IMR-90 (cell line): Measurements from ENCODE around the gene PRR23B. TPM values are rescaled to one million over a fixed set of nuclear protein-coding genes. Genes with fewer than 3 reads are reported as not detected.

Source experiments
- ATAC-seq: fragments of 200-7000 bp; cut with Tn5 transposase; 2 replicates; pipeline ENCODE4 v1.9.1; 2020; ENCODE audit warnings: low read depth, mild to moderate bottlenecking, moderate library complexity
- BruUV-seq: library from RNA; stranded (reverse); fragments of 400-500 nt; replicated peaks from 2 replicates; lab custom pipeline; 2021; lab: Mats Ljungman, UMichigan
- CTCF ChIA-PET: fragments of 300-600 bp; formaldehyde crosslinking; extraction: SDS; loops from one replicate; lab custom pipeline; 2021; ENCODE audit warnings: antibody characterized with exemption; lab: Yijun Ruan, JAX
- POLR2A ChIA-PET: fragments of 300-600 bp; sonication (Branson Sonifier 250); formaldehyde crosslinking; loops from one replicate; lab custom pipeline; 2022; ENCODE audit warnings: antibody characterized with exemption; ENCODE audit not compliant: unreplicated experiment; lab: Charles Lee
- DNase-seq: peaks from one replicate; pipeline ENCODE4 v3.0.0; 2013
- H2AFZ ChIP-seq: replicated peaks from 2 replicates; pipeline ENCODE3; 2013; ENCODE audit warnings: low read length, mild to moderate bottlenecking; ENCODE audit not compliant: poor library complexity
- H2AK5ac ChIP-seq: 2 replicates; pipeline ENCODE4 v1.6.1; 2013; ENCODE audit warnings: low read depth, low read length, inconsistent platforms
- H2AK9ac ChIP-seq: replicated peaks from 2 replicates; pipeline ENCODE3; 2013; ENCODE audit warnings: mild to moderate bottlenecking, low read depth, low read length, moderate library complexity; ENCODE audit not compliant: poor library complexity
- H2BK120ac ChIP-seq: 2 replicates; pipeline ENCODE4 v1.6.1; 2013; ENCODE audit warnings: low read depth, low read length, inconsistent platforms
- H2BK15ac ChIP-seq: 3 replicates; pipeline ENCODE4 v1.6.1; 2013; ENCODE audit warnings: low read depth, low read length, inconsistent platforms
- H2BK20ac ChIP-seq: 2 replicates; pipeline ENCODE4 v1.6.1; 2013; ENCODE audit warnings: low read depth, mild to moderate bottlenecking, inconsistent platforms, low read length, moderate library complexity
- H2BK5ac ChIP-seq: 2 replicates; pipeline ENCODE4 v1.6.1; 2013; ENCODE audit warnings: mild to moderate bottlenecking, low read depth, low read length, inconsistent platforms; ENCODE audit not compliant: poor library complexity, severe bottlenecking
- H3K14ac ChIP-seq: replicated peaks from 2 replicates; pipeline ENCODE4 v1.6.1; 2013; ENCODE audit warnings: low read depth, low read length, inconsistent platforms
- H3K18ac ChIP-seq: 2 replicates; pipeline ENCODE4 v1.6.1; 2013; ENCODE audit warnings: low read depth, low read length, control low read depth
- H3K23ac ChIP-seq: 2 replicates; pipeline ENCODE4 v1.6.1; 2013; ENCODE audit warnings: low read depth, low read length, inconsistent platforms
- H3K27ac ChIP-seq: 2 replicates; pipeline ENCODE4 v1.5.1; 2013; ENCODE audit warnings: mild to moderate bottlenecking, control low read depth, low read length; ENCODE audit not compliant: insufficient read depth
- H3K27me3 ChIP-seq: 2 replicates; pipeline ENCODE4 v1.6.1; 2013; ENCODE audit warnings: low read length; ENCODE audit not compliant: control insufficient read depth, insufficient read depth
- H3K36me3 ChIP-seq: 2 replicates; pipeline ENCODE4 v1.6.1; 2013; ENCODE audit warnings: low read length, mixed read lengths; ENCODE audit not compliant: control insufficient read depth, insufficient read depth
- H3K4ac ChIP-seq: 2 replicates; pipeline ENCODE4 v1.6.1; 2013; ENCODE audit warnings: low read depth, low read length, inconsistent platforms
- H3K4me1 ChIP-seq: 2 replicates; pipeline ENCODE4 v1.6.1; 2013; ENCODE audit warnings: low read length, mixed read lengths; ENCODE audit not compliant: control insufficient read depth, insufficient read depth
- H3K4me2 ChIP-seq: 2 replicates; pipeline ENCODE4 v1.6.1; 2013; ENCODE audit warnings: low read depth, mild to moderate bottlenecking, control low read depth, low read length, moderate library complexity
- H3K4me3 ChIP-seq: 2 replicates; pipeline ENCODE4 v1.5.1; 2013; ENCODE audit warnings: low read depth, mild to moderate bottlenecking, control low read depth, low read length, moderate library complexity; ENCODE audit not compliant: insufficient read depth
- H3K56ac ChIP-seq: 2 replicates; pipeline ENCODE4 v1.6.1; 2013; ENCODE audit warnings: low read length, inconsistent platforms; ENCODE audit not compliant: insufficient read depth; ENCODE audit errors: extremely low read depth
- H3K79me1 ChIP-seq, 2 experiments: 2 replicates each; pipeline ENCODE4 v1.6.1; 2013; ENCODE audit warnings: low read length in 2 of 2, inconsistent platforms in 1 of 2, low read depth in 1 of 2
- H3K9ac ChIP-seq: 2 replicates; pipeline ENCODE4 v1.6.1; 2013; ENCODE audit warnings: low read depth, low read length, control low read depth
- H3K9me1 ChIP-seq: 2 replicates; pipeline ENCODE4 v1.6.1; 2013; ENCODE audit warnings: low read length, inconsistent platforms; ENCODE audit not compliant: insufficient read depth
- H3K9me3 ChIP-seq: 2 replicates; pipeline ENCODE4 v1.6.1; 2013; ENCODE audit warnings: low read length; ENCODE audit not compliant: control insufficient read depth, insufficient read depth
- H4K20me1 ChIP-seq: 2 replicates; pipeline ENCODE4 v1.6.1; 2013; ENCODE audit warnings: low read length, inconsistent platforms; ENCODE audit not compliant: insufficient read depth
- H4K5ac ChIP-seq: 2 replicates; pipeline ENCODE4 v1.6.1; 2013; ENCODE audit warnings: mild to moderate bottlenecking, low read depth, low read length, control low read depth
- H4K8ac ChIP-seq, 2 experiments: 2 replicates each; pipeline ENCODE4 v1.6.1; 2013; ENCODE audit warnings: low read depth in 2 of 2, low read length in 2 of 2, control low read depth in 1 of 2, inconsistent platforms in 1 of 2
- H4K91ac ChIP-seq: 2 replicates; pipeline ENCODE4 v1.6.1; 2013; ENCODE audit warnings: low read depth, low read length, inconsistent platforms; ENCODE audit not compliant: insufficient read depth
- BHLHE40 ChIP-seq: fragments of 150-350 bp; IDR thresholded peaks from 2 replicates; pipeline ENCODE4 v1.6.1; 2016; ENCODE audit warnings: mild to moderate bottlenecking, low read depth, low read length
- CEBPB ChIP-seq: IDR thresholded peaks from 2 replicates; pipeline ENCODE4 v1.6.1; 2012; ENCODE audit warnings: low read depth, low read length, improper control_type of control experiment
- CHD1 ChIP-seq: IDR thresholded peaks from 2 replicates; pipeline ENCODE4 v1.6.1; 2012; ENCODE audit warnings: low read depth, low read length, improper control_type of control experiment
- CTCF ChIP-seq: conservative IDR thresholded peaks from 2 replicates; pipeline ENCODE4 v1.5.1; 2012; ENCODE audit warnings: mild to moderate bottlenecking, low read depth, low read length, improper control_type of control experiment
- ELK1 ChIP-seq: fragments of 150-350 bp; IDR thresholded peaks from 2 replicates; pipeline ENCODE4 v1.6.1; 2016; ENCODE audit warnings: low read depth, mild to moderate bottlenecking, low read length, moderate library complexity, borderline replicate concordance
- FOS ChIP-seq: fragments of 150-350 bp; IDR thresholded peaks from 2 replicates; pipeline ENCODE4 v1.6.1; 2016; ENCODE audit warnings: low read depth, low read length
- MAFK ChIP-seq: IDR thresholded peaks from 2 replicates; pipeline ENCODE4 v1.6.1; 2012; ENCODE audit warnings: low read depth, low read length, improper control_type of control experiment
- MAZ ChIP-seq: IDR thresholded peaks from 2 replicates; pipeline ENCODE4 v1.6.1; 2012; ENCODE audit warnings: low read depth, mild to moderate bottlenecking, low read length, improper control_type of control experiment, moderate library complexity, borderline replicate concordance
- MXI1 ChIP-seq: IDR thresholded peaks from 2 replicates; pipeline ENCODE4 v1.6.1; 2012; ENCODE audit warnings: low read depth, mild to moderate bottlenecking, low read length, moderate library complexity, borderline replicate concordance
- NFE2L2 ChIP-seq: fragments of 150-350 bp; IDR thresholded peaks from 2 replicates; pipeline ENCODE4 v1.6.1; 2016; ENCODE audit warnings: low read depth, mild to moderate bottlenecking, low read length
- POLR2A ChIP-seq: IDR thresholded peaks from 2 replicates; pipeline ENCODE4 v1.6.1; 2012; ENCODE audit warnings: mild to moderate bottlenecking, low read depth, low read length
- RAD21 ChIP-seq: IDR thresholded peaks from 2 replicates; pipeline ENCODE4 v1.6.1; 2012; ENCODE audit warnings: low read length, improper control_type of control experiment
- RFX5 ChIP-seq: IDR thresholded peaks from 2 replicates; pipeline ENCODE4 v1.8.0; 2012; ENCODE audit warnings: low read depth, mild to moderate bottlenecking, low read length, moderate library complexity
- SMC3 ChIP-seq: fragments of 150-350 bp; IDR thresholded peaks from 2 replicates; pipeline ENCODE4 v1.6.1; 2016; ENCODE audit warnings: low read depth, mild to moderate bottlenecking, antibody characterized with exemption, low read length, moderate library complexity
- USF2 ChIP-seq: fragments of 150-350 bp; IDR thresholded peaks from 2 replicates; pipeline ENCODE4 v1.6.1; 2017; ENCODE audit warnings: mild to moderate bottlenecking, antibody characterized with exemption, low read length, low read depth
- WGBS, 2 experiments: methylation state at CpG; one replicate each; pipeline versions ENCODE4 v1.1.5 to v1.1.7; 2013; ENCODE audit warnings: missing lambda C conversion rate in 2 of 2; ENCODE audit not compliant: insufficient read length in 1 of 2; ENCODE audit errors: extremely low coverage in 2 of 2; 5-methylcytosine and 5-hydroxymethylcytosine counted together
- dilution Hi-C: fragments of 300-500 bp; cut with HindIII; formaldehyde crosslinking; loops from one replicate; pipeline ENCODE4 v1.14.3; 2018; ENCODE audit warnings: low sequenced_read_pairs; ENCODE audit not compliant: unreplicated experiment
- in situ Hi-C: fragments of 300-500 bp; cut with MboI; formaldehyde crosslinking; loops from 3 replicates; pipeline ENCODE4 v1.14.3; 2019; ENCODE audit warnings: low sequenced_read_pairs, inconsistent platforms, mixed read lengths
- intact Hi-C: fragments of 100-400 bp; cut with micrococcal nuclease; formaldehyde crosslinking; loops from 2 replicates; pipeline ENCODE4 v1.10.0; 2022
- polyA plus RNA-seq, 3 experiments: library from polyadenylated mRNA; depleted of rRNA; stranded (reverse); fragments of >200 nt; gene quantifications; 2 replicates each; pipeline ENCODE4 v1.2.3, GENCODE V29; 2012; ENCODE audit warnings: low replicate concordance in 1 of 3
- total RNA-seq: library from RNA; depleted of rRNA; stranded (reverse); fragments of >200 nt; gene quantifications from 2 replicates; pipeline ENCODE4 v1.2.3, GENCODE V29; 2012

PRR23B gene
- total and polyA plus RNA-seq, 2 of the 4 experiments (the other 2 are of a cell fraction), result not detected

- H3K4me2 ChIP-seq, result no peak within 1 kb of the TSS
- H4K8ac ChIP-seq, result no peak within 1 kb of the TSS
- WGBS, 2 experiments, result 69% methylated on average over 41 of the region's 77 CpGs; no CpG with 5 or more reads in 1 of the 2 experiments
- POLR2A ChIA-PET, result no interaction called here
- dilution Hi-C loops (no loop called here), intact Hi-C loops (no loop called here), in situ Hi-C loops (no loop called here)
- BruUV-seq, result no TSS peak
- no peaks in the 10 kb centered on the region for H4K20me1 ChIP-seq
- no peaks in the 10 kb centered on the region for H3K79me1 ChIP-seq
- no peak within 1 kb of the TSS for H3K23ac ChIP-seq
- H2BK5ac ChIP-seq, result no peak within 1 kb of the TSS
- no peak within 1 kb of the TSS for H3K27ac ChIP-seq
- H3K9me1 ChIP-seq, result no peaks in the 10 kb centered on the region
- ATAC-seq, result no peak
- no peak within 1 kb of the TSS for H4K91ac ChIP-seq
- H2AFZ ChIP-seq, result no peak within 1 kb of the TSS
- no peaks in the 10 kb centered on the region for H3K4me1 ChIP-seq
- H3K56ac ChIP-seq, result no peak within 1 kb of the TSS
- H3K18ac ChIP-seq, result no peak within 1 kb of the TSS
- no peak for DNase-seq
- no peak within 1 kb of the TSS for H3K4me3 ChIP-seq
- no peak within 1 kb of the TSS for H2AK9ac ChIP-seq
- H2BK15ac ChIP-seq, result no peak within 1 kb of the TSS
- no peaks in the 10 kb centered on the region for H3K27me3 ChIP-seq
- H3K14ac ChIP-seq, result no peak within 1 kb of the TSS
- no peak within 1 kb of the TSS for H3K4ac ChIP-seq
- H3K9ac ChIP-seq, result no peak within 1 kb of the TSS
- H4K5ac ChIP-seq, result no peak within 1 kb of the TSS
- H2BK20ac ChIP-seq, result no peak within 1 kb of the TSS
- H3K9me3 ChIP-seq, result peaks cover 10% of the 10 kb centered on the region; the same call in 1 of the 2 replicates
- no peak within 1 kb of the TSS for H2BK120ac ChIP-seq
- H2AK5ac ChIP-seq, result no peak within 1 kb of the TSS
- CTCF ChIA-PET, result no interaction called here
- H3K36me3 ChIP-seq, result no peaks in the 10 kb centered on the region
- TF ChIP-seq NFE2L2 (no peak), MAZ (no peak), MAFK (no peak), CHD1 (no peak), SMC3 (no peak), FOS (no peak), CTCF (no peak), CEBPB (no peak), ELK1 (no peak), BHLHE40 (no peak), RFX5 (no peak), POLR2A (no peak), RAD21 (no peak), MXI1 (no peak), USF2 (no peak)
These were observed 23.9 kb upstream of the PRR23B start, which contains the start of gene PRR23C for GRCh38 chr3:139044366-139045210. Gene PRR23C, minus strand, starts transcription at chr3:139044892. Its CDS starts 272 bp downstream, at chr3:139044620.
